CD4-positive, alpha-beta T cell (primary cell): ENCODE measurements around the gene PRKCB. TPM values are rescaled to one million over a fixed set of nuclear protein-coding genes. Genes with fewer than 3 reads are reported as not detected.

Experiments
- ATAC-seq: fragments of 200-7000 bp; cut with Tn5 transposase; one replicate; pipeline ENCODE4 v1.10.0; 2022; ENCODE audit warnings: mild to moderate bottlenecking; ENCODE audit not compliant: poor library complexity
- CTCF ChIA-PET: fragments of 350-600 bp; sonication (Branson Sonifier 250); formaldehyde crosslinking; loops from one replicate; lab custom pipeline; 2021; ENCODE audit warnings: antibody characterized with exemption, inconsistent platforms; lab: Charles Lee
- POLR2A ChIA-PET: fragments of 350-600 bp; sonication (Branson Sonifier 250); formaldehyde crosslinking; loops from one replicate; lab custom pipeline; 2021; ENCODE audit warnings: antibody characterized with exemption, inconsistent platforms; lab: Charles Lee
- DNase-seq, 14 experiments: peaks; one replicate each; pipeline ENCODE4 v3.0.0-alpha.2; 2013 to 2020; ENCODE audit warnings: mixed read lengths in 2 of 14
- H3K27ac ChIP-seq, 2 donors: one replicate each; pipeline versions ENCODE4 v1.5.1 to v1.7.0; 2013; ENCODE audit warnings: low read length in 2 of 2, low read depth in 1 of 2, mild to moderate bottlenecking in 1 of 2
- H3K27me3 ChIP-seq, 2 experiments: 1 replicate in 1 of 2; 2 replicates in 1 of 2; pipeline versions ENCODE4 v1.6.1 to v1.7.0; 2013; ENCODE audit warnings: low read length in 2 of 2, control low read depth in 1 of 2, mild to moderate bottlenecking in 1 of 2, moderate library complexity in 1 of 2; ENCODE audit not compliant: insufficient read depth in 2 of 2, control insufficient read depth in 1 of 2
- H3K36me3 ChIP-seq: one replicate; pipeline ENCODE4 v1.6.1; 2013; ENCODE audit warnings: low read length, control low read depth; ENCODE audit not compliant: insufficient read depth
- H3K4me1 ChIP-seq: one replicate; pipeline ENCODE4 v1.6.1; 2013; ENCODE audit warnings: low read length, control low read depth; ENCODE audit not compliant: insufficient read depth
- H3K4me3 ChIP-seq: one replicate; pipeline ENCODE4 v1.5.1; 2013; ENCODE audit warnings: mild to moderate bottlenecking, low read length, moderate library complexity
- H3K9me3 ChIP-seq, 2 experiments: 1 replicate in 1 of 2; 2 replicates in 1 of 2; pipeline versions ENCODE4 v1.6.1 to v1.7.0; 2013; ENCODE audit warnings: low read length in 2 of 2, mild to moderate bottlenecking in 2 of 2, control low read depth in 1 of 2, moderate library complexity in 1 of 2; ENCODE audit not compliant: control insufficient read depth in 1 of 2, insufficient read depth in 1 of 2
- H3K27ac Mint-ChIP-seq: one replicate; pipeline ENCODE4 v1.8.0; 2020; ENCODE audit warnings: mixed read lengths
- H3K27me3 Mint-ChIP-seq: one replicate; pipeline ENCODE4 v1.8.0; 2021; ENCODE audit warnings: mixed read lengths
- H3K36me3 Mint-ChIP-seq: one replicate; pipeline ENCODE4 v1.8.0; 2021; ENCODE audit warnings: low read depth, mixed read lengths
- H3K4me1 Mint-ChIP-seq: one replicate; pipeline ENCODE4 v1.8.0; 2021; ENCODE audit warnings: low read depth, mixed read lengths
- H3K4me3 Mint-ChIP-seq: one replicate; pipeline ENCODE4 v1.8.0; 2020; ENCODE audit warnings: mild to moderate bottlenecking, mixed read lengths
- H3K9me3 Mint-ChIP-seq: one replicate; pipeline ENCODE4 v1.8.0; 2020; ENCODE audit warnings: mixed read lengths
- intact Hi-C, 2 experiments: fragments of 100-400 bp; cut with DNase I in 1 of 2; cut with micrococcal nuclease in 1 of 2; formaldehyde crosslinking; loops; one replicate each; pipeline versions ENCODE4 v1.15.1 to v1.9.0; 2023 to 2025; cut with DNase I, micrococcal nuclease
- total RNA-seq, 174 experiments: library from RNA in 2 of 174; stranded (reverse) in 2 of 174; gene quantifications; one replicate each; pipeline ENCODE4 v1.2.3 and lab custom pipeline; 2021 to 2026
- TF ChIP-seq, protein P1 (sequence below): fragments of 200-600 bp; IDR thresholded peaks from one replicate; pipeline ENCODE4 v1.8.0; 2022; ENCODE audit warnings: antibody characterized with exemption, mild to moderate bottlenecking

The PRKCB gene
- total RNA-seq, 2 experiments from 2014 or later, result 64.7 TPM

DNA sequence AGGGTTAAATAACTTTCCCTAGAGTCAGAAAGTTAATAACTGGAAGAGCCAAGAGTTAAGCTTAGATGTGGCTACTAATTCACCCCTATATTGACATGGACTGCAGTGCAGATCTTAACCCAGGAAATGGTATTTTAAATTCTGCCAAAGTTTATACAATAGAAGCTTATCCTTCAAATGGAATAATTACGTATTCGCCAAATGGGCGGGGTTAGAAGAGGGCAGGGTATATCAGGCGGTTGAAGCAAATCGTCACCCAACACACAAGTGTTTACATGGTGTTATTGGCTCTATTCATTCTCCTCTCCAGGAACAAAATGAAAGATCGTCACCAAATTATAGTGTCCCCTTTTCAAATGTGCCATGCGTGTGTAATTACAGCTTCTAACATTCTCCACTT lies 182.7 kb downstream of the PRKCB start:
- intact Hi-C loops, result no loop called here
- TF ChIP-seq, protein P1, sequence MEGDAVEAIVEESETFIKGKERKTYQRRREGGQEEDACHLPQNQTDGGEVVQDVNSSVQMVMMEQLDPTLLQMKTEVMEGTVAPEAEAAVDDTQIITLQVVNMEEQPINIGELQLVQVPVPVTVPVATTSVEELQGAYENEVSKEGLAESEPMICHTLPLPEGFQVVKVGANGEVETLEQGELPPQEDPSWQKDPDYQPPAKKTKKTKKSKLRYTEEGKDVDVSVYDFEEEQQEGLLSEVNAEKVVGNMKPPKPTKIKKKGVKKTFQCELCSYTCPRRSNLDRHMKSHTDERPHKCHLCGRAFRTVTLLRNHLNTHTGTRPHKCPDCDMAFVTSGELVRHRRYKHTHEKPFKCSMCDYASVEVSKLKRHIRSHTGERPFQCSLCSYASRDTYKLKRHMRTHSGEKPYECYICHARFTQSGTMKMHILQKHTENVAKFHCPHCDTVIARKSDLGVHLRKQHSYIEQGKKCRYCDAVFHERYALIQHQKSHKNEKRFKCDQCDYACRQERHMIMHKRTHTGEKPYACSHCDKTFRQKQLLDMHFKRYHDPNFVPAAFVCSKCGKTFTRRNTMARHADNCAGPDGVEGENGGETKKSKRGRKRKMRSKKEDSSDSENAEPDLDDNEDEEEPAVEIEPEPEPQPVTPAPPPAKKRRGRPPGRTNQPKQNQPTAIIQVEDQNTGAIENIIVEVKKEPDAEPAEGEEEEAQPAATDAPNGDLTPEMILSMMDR, result no peak

DNA sequence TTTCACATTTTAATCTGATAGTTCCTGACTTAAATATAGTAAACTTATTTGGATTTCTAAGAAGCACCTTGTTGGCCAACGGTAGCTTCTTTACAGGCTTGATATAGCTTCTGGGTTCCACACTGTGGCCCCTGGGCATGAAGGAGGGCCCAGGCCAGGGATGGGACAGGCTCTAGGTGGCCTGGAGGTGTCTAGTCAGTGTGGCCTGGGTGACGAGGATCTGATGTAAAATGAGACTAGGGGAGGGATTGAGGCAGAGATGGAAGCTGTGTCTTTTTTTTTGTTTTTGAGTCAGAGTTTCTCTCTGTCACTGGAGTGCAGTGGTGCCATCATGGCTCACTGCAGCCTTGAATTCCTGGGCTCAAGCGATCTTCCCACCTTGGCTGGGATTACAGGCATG lies 187.0 kb downstream of the PRKCB start:
- no peaks in the 10 kb centered on the region for H3K27me3 ChIP-seq
- ATAC-seq (no peak), DNase-seq (no peak)
- Mint-ChIP-seq H3K27me3 (no peaks in the 10 kb centered on the region), H3K4me3 (no peak overlapping the region), H3K4me1 (peaks cover 32% of the 10 kb centered on the region), H3K9me3 (no peaks in the 10 kb centered on the region), H3K36me3 (no peaks in the 10 kb centered on the region), H3K27ac (no peak overlapping the region)
- no peak overlapping the region for H3K27ac ChIP-seq
- peaks cover 7% of the 10 kb centered on the region for H3K36me3 ChIP-seq
- H3K4me1 ChIP-seq, result no peaks in the 10 kb centered on the region
- intact Hi-C loops, result no loop called here
- TF ChIP-seq, protein P1, result no peak
- no peaks in the 10 kb centered on the region for H3K9me3 ChIP-seq
- ChIA-PET CTCF (no interaction called here), POLR2A (no interaction called here)
- no peak overlapping the region for H3K4me3 ChIP-seq

More for the DNA sequence above, 182.7 kb downstream of the PRKCB start:
- no peak overlapping the region for H3K4me3 Mint-ChIP-seq
- H3K27ac ChIP-seq, result no peak overlapping the region
- peaks cover 54% of the 10 kb centered on the region for H3K4me1 Mint-ChIP-seq
- no peaks in the 10 kb centered on the region for H3K27me3 ChIP-seq
- peaks cover 28% of the 10 kb centered on the region for H3K4me1 ChIP-seq
- no peaks in the 10 kb centered on the region for H3K9me3 Mint-ChIP-seq
- no peak overlapping the region for H3K4me3 ChIP-seq
- no peaks in the 10 kb centered on the region for H3K9me3 ChIP-seq
- ATAC-seq (no peak), DNase-seq (no peak)
- POLR2A ChIA-PET, result no interaction called here
- CTCF ChIA-PET, result interaction anchor here (1.0 kb wide), 1 partner anchor 12 kb away, joined by 3 read pairs; no protein-coding TSS in a partner anchor
- no peaks in the 10 kb centered on the region for H3K36me3 Mint-ChIP-seq
- no peaks in the 10 kb centered on the region for H3K27me3 Mint-ChIP-seq
- H3K27ac Mint-ChIP-seq, result peak overlapping the region; percentile 59
- H3K36me3 ChIP-seq, result peaks cover 3% of the 10 kb centered on the region

DNA sequence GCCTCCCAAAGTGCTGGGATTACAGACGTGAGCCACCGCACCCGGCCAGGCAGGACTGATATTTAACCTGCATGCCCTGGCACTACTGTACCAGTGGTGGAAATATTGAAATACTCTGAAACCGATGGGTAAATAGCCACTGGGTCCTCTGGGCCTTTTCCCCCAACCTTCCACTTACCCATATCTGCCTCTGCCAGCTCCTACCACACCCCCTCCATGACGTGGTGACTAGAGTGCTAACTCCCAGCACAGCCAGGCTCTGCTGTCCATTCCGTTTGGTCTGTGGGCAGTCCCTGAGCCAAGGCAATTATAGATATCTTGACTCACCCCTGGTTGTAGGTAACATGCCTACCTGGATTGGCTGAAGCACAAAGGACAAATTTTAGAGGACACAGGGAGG lies 187.8 kb downstream of the PRKCB start:
- no peak overlapping the region for H3K4me3 ChIP-seq
- intact Hi-C loops, result no loop called here
- no peak overlapping the region for H3K27ac ChIP-seq
- H3K36me3 ChIP-seq, result peaks cover 7% of the 10 kb centered on the region
- ChIA-PET CTCF (no interaction called here), POLR2A (no interaction called here)
- Mint-ChIP-seq H3K36me3 (no peaks in the 10 kb centered on the region), H3K9me3 (no peaks in the 10 kb centered on the region), H3K4me1 (peaks cover 31% of the 10 kb centered on the region), H3K27ac (no peak overlapping the region), H3K4me3 (no peak overlapping the region), H3K27me3 (no peaks in the 10 kb centered on the region)
- no peak for DNase-seq
- H3K4me1 ChIP-seq, result no peaks in the 10 kb centered on the region
- no peak for ATAC-seq
- TF ChIP-seq, protein P1, result no peak
- no peaks in the 10 kb centered on the region for H3K9me3 ChIP-seq
- no peaks in the 10 kb centered on the region for H3K27me3 ChIP-seq
